H9 (cell line): Measurements from ENCODE around the gene NODAL. TPM values are rescaled to one million over a fixed set of nuclear protein-coding genes. Genes with fewer than 3 reads are reported as not detected.

ENCODE experiments used
- DNase-seq: peaks from one replicate; pipeline ENCODE4 v3.0.0-alpha.2; 2017
- H2AFZ ChIP-seq: one replicate; pipeline ENCODE4 v1.6.1; 2013; ENCODE audit warnings: mild to moderate bottlenecking, low read length, control low read depth, moderate library complexity
- H2AK5ac ChIP-seq: 2 replicates; pipeline ENCODE4 v1.6.1; 2013; ENCODE audit warnings: low read length, control low read depth, mixed read lengths; ENCODE audit not compliant: insufficient read length
- H2BK120ac ChIP-seq: one replicate; pipeline ENCODE4 v1.6.1; 2013; ENCODE audit warnings: low read depth, mild to moderate bottlenecking, low read length, control low read depth, inconsistent platforms; ENCODE audit not compliant: poor library complexity, severe bottlenecking
- H2BK12ac ChIP-seq: 2 replicates; pipeline ENCODE4 v1.6.1; 2013; ENCODE audit warnings: low read length, control low read depth, mixed read lengths, low read depth; ENCODE audit not compliant: insufficient read length
- H2BK15ac ChIP-seq: 2 replicates; pipeline ENCODE4 v1.6.1; 2013; ENCODE audit warnings: low read depth, low read length, control low read depth
- H2BK20ac ChIP-seq: one replicate; pipeline ENCODE4 v1.6.1; 2013; ENCODE audit warnings: low read depth, mild to moderate bottlenecking, low read length, control low read depth, inconsistent platforms; ENCODE audit not compliant: poor library complexity, severe bottlenecking
- H2BK5ac ChIP-seq: 2 replicates; pipeline ENCODE4 v1.6.1; 2013; ENCODE audit warnings: low read length, control low read depth, mixed read lengths; ENCODE audit not compliant: insufficient read length
- H3K14ac ChIP-seq: 2 replicates; pipeline ENCODE4 v1.6.1; 2013; ENCODE audit warnings: low read length, control low read depth; ENCODE audit not compliant: insufficient read depth
- H3K18ac ChIP-seq: 2 replicates; pipeline ENCODE4 v1.6.1; 2013; ENCODE audit warnings: low read depth, mild to moderate bottlenecking, mixed read lengths, low read length, control low read depth; ENCODE audit not compliant: insufficient read length
- H3K23ac ChIP-seq: 2 replicates; pipeline ENCODE4 v1.6.1; 2013; ENCODE audit warnings: low read length, control low read depth, mixed read lengths, low read depth; ENCODE audit not compliant: insufficient read length
- H3K23me2 ChIP-seq: 2 replicates; pipeline ENCODE4 v1.6.1; 2013; ENCODE audit warnings: low read depth, mild to moderate bottlenecking, mixed read lengths, low read length, control low read depth; ENCODE audit not compliant: insufficient read length, poor library complexity, severe bottlenecking
- H3K27ac ChIP-seq: 2 replicates; pipeline ENCODE4 v1.5.1; 2013; ENCODE audit warnings: low read length, control low read depth, mixed read lengths, low read depth; ENCODE audit not compliant: insufficient read length
- H3K27me3 ChIP-seq: 2 replicates; pipeline ENCODE4 v1.6.1; 2013; ENCODE audit warnings: low read length, control low read depth, inconsistent platforms; ENCODE audit not compliant: insufficient read depth
- H3K4ac ChIP-seq: 2 replicates; pipeline ENCODE4 v1.6.1; 2013; ENCODE audit warnings: low read depth, mild to moderate bottlenecking, control low read depth, inconsistent platforms, low read length, moderate library complexity
- H3K4me1 ChIP-seq: 2 replicates; pipeline ENCODE4 v1.6.1; 2013; ENCODE audit warnings: low read length, control low read depth, inconsistent platforms; ENCODE audit not compliant: insufficient read depth
- H3K4me2 ChIP-seq: 2 replicates; pipeline ENCODE4 v1.6.1; 2013; ENCODE audit warnings: low read length, control low read depth, mixed read lengths; ENCODE audit not compliant: insufficient read length, insufficient read depth
- H3K56ac ChIP-seq: 2 replicates; pipeline ENCODE4 v1.6.1; 2013; ENCODE audit warnings: low read depth, mild to moderate bottlenecking, mixed read lengths, low read length, control low read depth; ENCODE audit not compliant: insufficient read length
- H3K79me1 ChIP-seq: 2 replicates; pipeline ENCODE4 v1.6.1; 2013; ENCODE audit warnings: low read depth, mild to moderate bottlenecking, moderate library complexity, low read length, control low read depth, inconsistent platforms; ENCODE audit not compliant: insufficient read depth, poor library complexity, severe bottlenecking
- H3K79me2 ChIP-seq: 2 replicates; pipeline ENCODE4 v1.6.1; 2013; ENCODE audit warnings: low read length, control low read depth, inconsistent platforms; ENCODE audit not compliant: insufficient read depth
- H3K9ac ChIP-seq: 2 replicates; pipeline ENCODE4 v1.6.1; 2013; ENCODE audit warnings: low read length, control low read depth, mixed read lengths; ENCODE audit not compliant: insufficient read length; ENCODE audit errors: extremely low read depth
- H3K9me3 ChIP-seq: one replicate; pipeline ENCODE4 v1.6.1; 2013; ENCODE audit warnings: low read depth, low read length, inconsistent platforms; ENCODE audit not compliant: control insufficient read depth
- H3T11ph ChIP-seq: one replicate; pipeline ENCODE4 v1.6.1; 2013; ENCODE audit warnings: mild to moderate bottlenecking, low read length, control low read depth, inconsistent platforms
- H4K20me1 ChIP-seq: one replicate; pipeline ENCODE4 v1.6.1; 2013; ENCODE audit not compliant: control insufficient read depth, insufficient read length, insufficient read depth
- H4K5ac ChIP-seq: 2 replicates; pipeline ENCODE4 v1.6.1; 2013; ENCODE audit warnings: low read depth, mild to moderate bottlenecking, mixed read lengths, low read length, control low read depth; ENCODE audit not compliant: insufficient read length
- H4K8ac ChIP-seq: replicated peaks from 2 replicates; pipeline ENCODE4 v1.6.1; 2013; ENCODE audit warnings: low read length, control low read depth, mixed read lengths, low read depth; ENCODE audit not compliant: insufficient read length
- H4K91ac ChIP-seq: 2 replicates; pipeline ENCODE4 v1.6.1; 2013; ENCODE audit warnings: low read depth, mild to moderate bottlenecking, moderate library complexity, mixed read lengths, low read length, control low read depth; ENCODE audit not compliant: insufficient read length
- H3K27ac Mint-ChIP-seq, 3 experiments: 2 replicates in 2 of 3; 3 replicates in 1 of 3; pipeline ENCODE4 v1.8.0; 2020 to 2021; ENCODE audit warnings: mixed read lengths in 3 of 3, mild to moderate bottlenecking in 1 of 3, moderate library complexity in 1 of 3
- H3K27me3 Mint-ChIP-seq: 2 replicates; pipeline ENCODE4 v1.8.0; 2021; ENCODE audit warnings: low read depth, mild to moderate bottlenecking, moderate library complexity, mixed read lengths
- H3K36me3 Mint-ChIP-seq, 3 experiments: 2 replicates in 2 of 3; 3 replicates in 1 of 3; pipeline ENCODE4 v1.8.0; 2020 to 2021; ENCODE audit warnings: low read depth in 3 of 3, mixed read lengths in 3 of 3; ENCODE audit not compliant: insufficient read depth in 1 of 3
- H3K4me1 Mint-ChIP-seq, 2 experiments: 2 replicates each; pipeline ENCODE4 v1.8.0; 2020; ENCODE audit warnings: mixed read lengths in 2 of 2
- H3K4me3 Mint-ChIP-seq, 2 experiments: 2 replicates in 1 of 2; 3 replicates in 1 of 2; pipeline ENCODE4 v1.8.0; 2020 to 2021; ENCODE audit warnings: mild to moderate bottlenecking in 2 of 2, mixed read lengths in 2 of 2, moderate library complexity in 1 of 2
- H3K9me3 Mint-ChIP-seq, 2 experiments: 2 replicates in 1 of 2; 3 replicates in 1 of 2; pipeline ENCODE4 v1.8.0; 2020; ENCODE audit warnings: mild to moderate bottlenecking in 2 of 2, mixed read lengths in 2 of 2, moderate library complexity in 1 of 2
- CTCF ChIP-seq: fragments of 200-600 bp; sonication (generic); conservative IDR thresholded peaks from 3 replicates; pipeline ENCODE4 v1.8.0; 2021; ENCODE audit warnings: antibody characterized with exemption, mild to moderate bottlenecking
- WGBS: extraction: QIAGEN DNeasy Blood & Tissue Kit; methylation state at CpG from one replicate; pipeline ENCODE4 v1.1.7; 2013; ENCODE audit warnings: missing lambda C conversion rate, low lambda C conversion rate, mixed read lengths; ENCODE audit not compliant: insufficient read length; ENCODE audit errors: extremely low coverage; 5-methylcytosine and 5-hydroxymethylcytosine counted together
- total RNA-seq: library from RNA; stranded (reverse); gene quantifications from 2 replicates; pipeline ENCODE4 v1.2.1, GENCODE V29; 2021

The NODAL gene
- total RNA-seq, 1 experiment from 2014 or later = 80.7 TPM

- Histone ChIP-seq H3K4me2 (peak overlapping the region; percentile 48), H2BK12ac (no peak overlapping the region), H3K9me3 (no peaks in the 10 kb centered on the region), H3K27ac (no peak overlapping the region), H3K23ac (no peak overlapping the region), H2BK120ac (no peak overlapping the region), H3K18ac (peak overlapping the region; percentile 30), H2AFZ (no peak overlapping the region), H3K4ac (no peak overlapping the region), H4K8ac (no peak overlapping the region), H2AK5ac (no peak overlapping the region), H3K79me1 (no peaks in the 10 kb centered on the region), H3K9ac (peak overlapping the region; percentile 2), H3K79me2 (no peaks in the 10 kb centered on the region), H4K20me1 (no peaks in the 10 kb centered on the region), H2BK20ac (no peak overlapping the region), H3K56ac (no peak overlapping the region), H3K27me3 (peaks cover 14% of the 10 kb centered on the region; the same call in 1 of the 2 replicates), H3K14ac (no peak overlapping the region), H4K5ac (no peak overlapping the region), H2BK15ac (no peak overlapping the region), H2BK5ac (no peak overlapping the region), H3K4me1 (peaks cover 13% of the 10 kb centered on the region; the same call in 1 of the 2 replicates), H3T11ph (no peak overlapping the region), H4K91ac (no peak overlapping the region), H3K23me2 (peaks cover 14% of the 10 kb centered on the region)
- H3K4me1 Mint-ChIP-seq = peaks cover 46 to 49% of the 10 kb centered on the region in 2 experiments
- H3K9me3 Mint-ChIP-seq = no peaks in the 10 kb centered on the region; a peak in 2 of 5 replicates
- H3K27me3 Mint-ChIP-seq = peaks cover 87% of the 10 kb centered on the region
- H3K36me3 Mint-ChIP-seq = peaks cover 0 to 6% (median 0%) of the 10 kb centered on the region in 3 experiments; a peak in 2 of 7 replicates
- DNase-seq = peak; percentile 60
- peak overlapping the region; percentile 27 to 72; a peak in 3 of 5 replicates for H3K4me3 Mint-ChIP-seq
- TF ChIP-seq CTCF = no peak
- WGBS = no CpG with 5 or more reads among the region's 8 CpGs
- no peak overlapping the region; a peak in 1 of 7 replicates for H3K27ac Mint-ChIP-seq
Observed at GRCh38 chr10:70456164-70456563, 14.7 kb upstream of the NODAL start.
